Measurements from ENCODE around the gene ST7L.
"Not testable (repeated sequence)": the region's sequence is repeated elsewhere in the genome, so short reads cannot be mapped to it uniquely, and the experiment has no call there.

DNA sequence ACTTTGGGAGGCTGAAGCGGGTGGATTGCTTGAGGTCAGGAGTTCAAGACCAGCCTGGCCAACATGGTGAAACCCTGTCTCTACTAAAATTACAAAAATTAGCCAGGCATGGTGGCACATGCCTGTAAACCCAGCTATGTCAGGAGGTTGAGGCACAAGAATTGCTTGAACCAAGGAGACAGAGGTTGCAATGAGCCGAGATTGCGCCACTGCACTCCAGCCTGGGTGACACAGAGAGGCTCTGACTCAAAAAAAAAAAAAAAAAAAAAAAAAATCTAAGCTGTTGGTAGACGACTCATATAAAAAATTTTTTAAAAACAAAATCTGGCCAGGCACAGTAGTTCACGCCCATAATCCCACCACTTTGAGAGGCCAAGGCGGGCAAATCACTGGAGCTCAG lies 131.3 kb downstream of the ST7L start:
- TF ChIP-seq RAD21 (IDR thresholded peaks at IDR 0.05; ENCODE audit: low read length); ELK1 (IDR thresholded peaks at IDR 0.05; ENCODE audit: borderline replicate concordance, low read depth, low read length); USF2 (IDR thresholded peaks at IDR 0.05; ENCODE audit: low read depth, low read length); POLR2A (IDR thresholded peaks at IDR 0.05; ENCODE audit: low read depth, low read length); CHD1 (IDR thresholded peaks at IDR 0.05; ENCODE audit: low read depth, low read length); RCOR1 (IDR thresholded peaks at IDR 0.05; ENCODE audit: insufficient replicate concordance, low read length); SMC3 (IDR thresholded peaks at IDR 0.05; ENCODE audit: low read depth, low read length); RFX5 (IDR thresholded peaks at IDR 0.05; ENCODE audit: low read depth, low read length); NFE2L2 (IDR thresholded peaks at IDR 0.05; ENCODE audit: low read depth, low read length); MXI1 (IDR thresholded peaks at IDR 0.05; ENCODE audit: borderline replicate concordance, low read depth, low read length): not testable (repeated sequence)
- TF ChIP-seq, protein P1, sequence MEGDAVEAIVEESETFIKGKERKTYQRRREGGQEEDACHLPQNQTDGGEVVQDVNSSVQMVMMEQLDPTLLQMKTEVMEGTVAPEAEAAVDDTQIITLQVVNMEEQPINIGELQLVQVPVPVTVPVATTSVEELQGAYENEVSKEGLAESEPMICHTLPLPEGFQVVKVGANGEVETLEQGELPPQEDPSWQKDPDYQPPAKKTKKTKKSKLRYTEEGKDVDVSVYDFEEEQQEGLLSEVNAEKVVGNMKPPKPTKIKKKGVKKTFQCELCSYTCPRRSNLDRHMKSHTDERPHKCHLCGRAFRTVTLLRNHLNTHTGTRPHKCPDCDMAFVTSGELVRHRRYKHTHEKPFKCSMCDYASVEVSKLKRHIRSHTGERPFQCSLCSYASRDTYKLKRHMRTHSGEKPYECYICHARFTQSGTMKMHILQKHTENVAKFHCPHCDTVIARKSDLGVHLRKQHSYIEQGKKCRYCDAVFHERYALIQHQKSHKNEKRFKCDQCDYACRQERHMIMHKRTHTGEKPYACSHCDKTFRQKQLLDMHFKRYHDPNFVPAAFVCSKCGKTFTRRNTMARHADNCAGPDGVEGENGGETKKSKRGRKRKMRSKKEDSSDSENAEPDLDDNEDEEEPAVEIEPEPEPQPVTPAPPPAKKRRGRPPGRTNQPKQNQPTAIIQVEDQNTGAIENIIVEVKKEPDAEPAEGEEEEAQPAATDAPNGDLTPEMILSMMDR (conservative IDR thresholded peaks at IDR 0.05; ENCODE audit: low read depth, low read length), result not testable (repeated sequence)

Measured in IMR-90 (cell line).